Measurements from ENCODE around the gene SCGN. TPM values are rescaled to one million over a fixed set of nuclear protein-coding genes. Genes with fewer than 3 reads are reported as not detected.

SCGN gene
- total and polyA plus RNA-seq, 2 of the 4 experiments (the other 2 are of a cell fraction): not detected

DNA sequence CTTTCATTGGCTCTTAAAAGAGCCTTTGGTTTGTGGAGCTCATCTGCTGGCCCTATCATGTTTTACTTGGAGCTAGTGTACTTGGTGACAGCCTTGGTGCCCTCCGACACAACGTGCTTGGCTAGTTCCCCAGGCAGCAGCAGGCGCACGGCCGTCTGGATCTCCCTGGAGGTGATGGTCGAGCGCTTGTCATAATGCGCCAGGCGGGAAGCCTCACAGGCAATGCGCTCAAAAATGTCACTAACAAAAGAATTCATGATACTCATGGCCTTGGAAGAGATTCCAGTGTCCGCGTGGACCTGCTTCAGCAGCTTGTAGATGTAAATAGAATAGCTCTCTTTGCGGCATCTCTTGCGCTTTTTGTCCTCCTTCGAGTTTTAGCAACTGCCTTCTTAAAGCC is 79.7 kb downstream of the SCGN start:
- CTCF ChIA-PET: no interaction called here
- BruUV-seq (replicated peaks): no TSS peak
- H3K4me1 ChIP-seq (ENCODE audit: control insufficient read depth, insufficient read depth, low read length): no peaks in the 10 kb centered on the region

More for the DNA sequence above, 79.7 kb downstream of the SCGN start:
- Histone ChIP-seq H3K18ac (ENCODE audit: low read depth, low read length) (no peak overlapping the region), H3K14ac (replicated peaks; ENCODE audit: low read depth, low read length) (no peak overlapping the region), H3K4ac (ENCODE audit: low read depth, low read length) (no peak overlapping the region), H3K9ac (ENCODE audit: low read depth, low read length) (no peak overlapping the region), H2AK5ac (ENCODE audit: low read depth, low read length) (no peak overlapping the region), H3K79me1 (ENCODE audit: low read depth in 1 of 2, low read length in 2 of 2) (no peaks in the 10 kb centered on the region), H3K9me3 (ENCODE audit: control insufficient read depth, insufficient read depth, low read length) (no peaks in the 10 kb centered on the region; the same call in 1 of the 2 replicates), H2AFZ (replicated peaks; ENCODE audit: low read length, poor library complexity) (no peak overlapping the region), H3K4me3 (ENCODE audit: insufficient read depth, low read depth, low read length) (no peak overlapping the region), H3K9me1 (ENCODE audit: insufficient read depth, low read length) (no peaks in the 10 kb centered on the region), H2AK9ac (replicated peaks; ENCODE audit: low read depth, low read length, poor library complexity) (no peak overlapping the region), H2BK120ac (ENCODE audit: low read depth, low read length) (no peak overlapping the region), H3K4me2 (ENCODE audit: low read depth, low read length) (no peak overlapping the region), H4K20me1 (ENCODE audit: insufficient read depth, low read length) (no peaks in the 10 kb centered on the region), H3K27me3 (ENCODE audit: control insufficient read depth, insufficient read depth, low read length) (no peaks in the 10 kb centered on the region), H2BK15ac (ENCODE audit: low read depth, low read length) (no peak overlapping the region), H3K36me3 (ENCODE audit: control insufficient read depth, insufficient read depth, low read length) (no peaks in the 10 kb centered on the region), H3K27ac (ENCODE audit: insufficient read depth, low read length) (no peak overlapping the region), H3K56ac (ENCODE audit: extremely low read depth, insufficient read depth, low read length) (no peak overlapping the region), H4K5ac (ENCODE audit: low read depth, low read length) (no peak overlapping the region), H2BK5ac (ENCODE audit: low read depth, low read length, poor library complexity, severe bottlenecking) (no peak overlapping the region), H3K23ac (ENCODE audit: low read depth, low read length) (no peak overlapping the region), H4K91ac (ENCODE audit: insufficient read depth, low read depth, low read length) (no peak overlapping the region), H4K8ac (ENCODE audit: low read depth in 2 of 2, low read length in 2 of 2) (no peak overlapping the region), H2BK20ac (ENCODE audit: low read depth, low read length) (no peak overlapping the region)
- no peak for DNase-seq
- no peak for TF ChIP-seq MAZ (IDR thresholded peaks at IDR 0.05; ENCODE audit: borderline replicate concordance, low read depth, low read length)
- TF ChIP-seq, protein P1, sequence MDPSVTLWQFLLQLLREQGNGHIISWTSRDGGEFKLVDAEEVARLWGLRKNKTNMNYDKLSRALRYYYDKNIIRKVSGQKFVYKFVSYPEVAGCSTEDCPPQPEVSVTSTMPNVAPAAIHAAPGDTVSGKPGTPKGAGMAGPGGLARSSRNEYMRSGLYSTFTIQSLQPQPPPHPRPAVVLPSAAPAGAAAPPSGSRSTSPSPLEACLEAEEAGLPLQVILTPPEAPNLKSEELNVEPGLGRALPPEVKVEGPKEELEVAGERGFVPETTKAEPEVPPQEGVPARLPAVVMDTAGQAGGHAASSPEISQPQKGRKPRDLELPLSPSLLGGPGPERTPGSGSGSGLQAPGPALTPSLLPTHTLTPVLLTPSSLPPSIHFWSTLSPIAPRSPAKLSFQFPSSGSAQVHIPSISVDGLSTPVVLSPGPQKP (IDR thresholded peaks at IDR 0.05; ENCODE audit: borderline replicate concordance, low read depth, low read length): no peak
- TF ChIP-seq, protein P2, sequence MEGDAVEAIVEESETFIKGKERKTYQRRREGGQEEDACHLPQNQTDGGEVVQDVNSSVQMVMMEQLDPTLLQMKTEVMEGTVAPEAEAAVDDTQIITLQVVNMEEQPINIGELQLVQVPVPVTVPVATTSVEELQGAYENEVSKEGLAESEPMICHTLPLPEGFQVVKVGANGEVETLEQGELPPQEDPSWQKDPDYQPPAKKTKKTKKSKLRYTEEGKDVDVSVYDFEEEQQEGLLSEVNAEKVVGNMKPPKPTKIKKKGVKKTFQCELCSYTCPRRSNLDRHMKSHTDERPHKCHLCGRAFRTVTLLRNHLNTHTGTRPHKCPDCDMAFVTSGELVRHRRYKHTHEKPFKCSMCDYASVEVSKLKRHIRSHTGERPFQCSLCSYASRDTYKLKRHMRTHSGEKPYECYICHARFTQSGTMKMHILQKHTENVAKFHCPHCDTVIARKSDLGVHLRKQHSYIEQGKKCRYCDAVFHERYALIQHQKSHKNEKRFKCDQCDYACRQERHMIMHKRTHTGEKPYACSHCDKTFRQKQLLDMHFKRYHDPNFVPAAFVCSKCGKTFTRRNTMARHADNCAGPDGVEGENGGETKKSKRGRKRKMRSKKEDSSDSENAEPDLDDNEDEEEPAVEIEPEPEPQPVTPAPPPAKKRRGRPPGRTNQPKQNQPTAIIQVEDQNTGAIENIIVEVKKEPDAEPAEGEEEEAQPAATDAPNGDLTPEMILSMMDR (conservative IDR thresholded peaks at IDR 0.05; ENCODE audit: low read depth, low read length): no peak
- 57% methylated on average over 11 of the region's 15 CpGs; no CpG with 5 or more reads in 1 of the 2 experiments for WGBS, 2 experiments (ENCODE audit: extremely low coverage in 2 of 2, insufficient read length in 1 of 2)
- in situ Hi-C loops (cut with MboI; ENCODE audit: low sequenced_read_pairs): no loop called here
- dilution Hi-C loops (cut with HindIII; ENCODE audit: low sequenced_read_pairs, unreplicated experiment): no loop called here
- no peak for ATAC-seq (ENCODE audit: low read depth)
- POLR2A ChIA-PET (ENCODE audit: unreplicated experiment): no interaction called here
- intact Hi-C loops (cut with micrococcal nuclease): no loop called here
